SK-N-SH treated with all-trans-retinoic acid at 6 μM for 48 hours (cell line): ENCODE measurements around the gene PSMC2.

Experiments used
- ESRRG ChIP-seq: fragments of 250-450 bp; sonication (Bioruptor Pico); IDR thresholded peaks from 2 replicates; pipeline ENCODE4 v1.6.1; 2021; ENCODE audit warnings: mild to moderate bottlenecking
- ISL1 ChIP-seq: fragments of 250-450 bp; sonication (Bioruptor Pico); IDR thresholded peaks from 2 replicates; pipeline ENCODE4 v2.1.2; 2022; ENCODE audit warnings: mild to moderate bottlenecking, moderate library complexity
- RARB ChIP-seq: fragments of 250-450 bp; sonication (Bioruptor Pico); IDR thresholded peaks from 2 replicates; pipeline ENCODE4 v1.8.0; 2021; ENCODE audit warnings: mild to moderate bottlenecking, moderate library complexity
- TCF4 ChIP-seq: fragments of 250-450 bp; sonication (Bioruptor Pico); IDR thresholded peaks from 2 replicates; pipeline ENCODE4 v1.8.0; 2021; ENCODE audit warnings: mild to moderate bottlenecking, moderate library complexity, borderline replicate concordance
- ZFP3 ChIP-seq: fragments of 250-450 bp; sonication (Bioruptor Pico); IDR thresholded peaks from 2 replicates; pipeline ENCODE4 v1.5.0; 2020; ENCODE audit warnings: mild to moderate bottlenecking, moderate library complexity
- ZNF8 ChIP-seq: fragments of 450-650 bp; formaldehyde crosslinking; IDR thresholded peaks from 2 replicates; pipeline ENCODE4 v1.5.0; 2020; ENCODE audit warnings: mild to moderate bottlenecking, moderate library complexity
- TF ChIP-seq, protein P1 (sequence below): fragments of 250-450 bp; sonication (Bioruptor Pico); IDR thresholded peaks from 2 replicates; pipeline ENCODE4 v1.5.1; 2020; ENCODE audit warnings: low read depth, mild to moderate bottlenecking, moderate library complexity
- TF ChIP-seq, protein P2 (sequence below): fragments of 250-450 bp; sonication (Bioruptor Pico); IDR thresholded peaks from 2 replicates; pipeline ENCODE4 v1.5.0; 2020; ENCODE audit warnings: mild to moderate bottlenecking, moderate library complexity

DNA sequence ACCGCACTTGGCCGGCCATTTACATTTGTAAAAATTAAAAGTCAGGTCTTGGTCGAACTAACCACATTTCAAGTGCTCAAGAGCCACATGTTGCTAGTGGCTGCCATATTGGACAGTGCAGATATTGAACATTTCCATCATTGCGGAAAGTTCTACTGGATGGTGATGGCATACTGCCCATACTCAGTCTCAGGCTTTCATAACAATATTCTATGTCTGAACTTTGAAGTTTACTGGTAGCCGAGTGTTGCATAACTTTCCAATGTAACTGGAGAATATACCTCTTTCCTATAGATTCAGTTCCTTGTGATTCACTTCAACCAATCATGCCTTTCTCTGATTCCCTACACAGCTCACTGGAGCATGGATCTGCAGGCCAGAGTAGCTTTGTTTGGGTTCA lies 43.7 kb downstream of the PSMC2 start:
- TF ChIP-seq ZNF8 (no peak), ESRRG (no peak), ISL1 (no peak), TCF4 (CRISPR knock-in tag) (no peak), RARB (no peak), ZFP3 (CRISPR knock-in tag) (no peak)
- TF ChIP-seq, protein P1, sequence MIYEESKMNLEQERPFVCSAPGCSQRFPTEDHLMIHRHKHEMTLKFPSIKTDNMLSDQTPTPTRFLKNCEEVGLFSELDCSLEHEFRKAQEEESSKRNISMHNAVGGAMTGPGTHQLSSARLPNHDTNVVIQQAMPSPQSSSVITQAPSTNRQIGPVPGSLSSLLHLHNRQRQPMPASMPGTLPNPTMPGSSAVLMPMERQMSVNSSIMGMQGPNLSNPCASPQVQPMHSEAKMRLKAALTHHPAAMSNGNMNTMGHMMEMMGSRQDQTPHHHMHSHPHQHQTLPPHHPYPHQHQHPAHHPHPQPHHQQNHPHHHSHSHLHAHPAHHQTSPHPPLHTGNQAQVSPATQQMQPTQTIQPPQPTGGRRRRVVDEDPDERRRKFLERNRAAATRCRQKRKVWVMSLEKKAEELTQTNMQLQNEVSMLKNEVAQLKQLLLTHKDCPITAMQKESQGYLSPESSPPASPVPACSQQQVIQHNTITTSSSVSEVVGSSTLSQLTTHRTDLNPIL, result no peak
- TF ChIP-seq, protein P2, sequence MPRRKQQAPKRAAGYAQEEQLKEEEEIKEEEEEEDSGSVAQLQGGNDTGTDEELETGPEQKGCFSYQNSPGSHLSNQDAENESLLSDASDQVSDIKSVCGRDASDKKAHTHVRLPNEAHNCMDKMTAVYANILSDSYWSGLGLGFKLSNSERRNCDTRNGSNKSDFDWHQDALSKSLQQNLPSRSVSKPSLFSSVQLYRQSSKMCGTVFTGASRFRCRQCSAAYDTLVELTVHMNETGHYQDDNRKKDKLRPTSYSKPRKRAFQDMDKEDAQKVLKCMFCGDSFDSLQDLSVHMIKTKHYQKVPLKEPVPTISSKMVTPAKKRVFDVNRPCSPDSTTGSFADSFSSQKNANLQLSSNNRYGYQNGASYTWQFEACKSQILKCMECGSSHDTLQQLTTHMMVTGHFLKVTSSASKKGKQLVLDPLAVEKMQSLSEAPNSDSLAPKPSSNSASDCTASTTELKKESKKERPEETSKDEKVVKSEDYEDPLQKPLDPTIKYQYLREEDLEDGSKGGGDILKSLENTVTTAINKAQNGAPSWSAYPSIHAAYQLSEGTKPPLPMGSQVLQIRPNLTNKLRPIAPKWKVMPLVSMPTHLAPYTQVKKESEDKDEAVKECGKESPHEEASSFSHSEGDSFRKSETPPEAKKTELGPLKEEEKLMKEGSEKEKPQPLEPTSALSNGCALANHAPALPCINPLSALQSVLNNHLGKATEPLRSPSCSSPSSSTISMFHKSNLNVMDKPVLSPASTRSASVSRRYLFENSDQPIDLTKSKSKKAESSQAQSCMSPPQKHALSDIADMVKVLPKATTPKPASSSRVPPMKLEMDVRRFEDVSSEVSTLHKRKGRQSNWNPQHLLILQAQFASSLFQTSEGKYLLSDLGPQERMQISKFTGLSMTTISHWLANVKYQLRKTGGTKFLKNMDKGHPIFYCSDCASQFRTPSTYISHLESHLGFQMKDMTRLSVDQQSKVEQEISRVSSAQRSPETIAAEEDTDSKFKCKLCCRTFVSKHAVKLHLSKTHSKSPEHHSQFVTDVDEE (CRISPR knock-in tag), result no peak
